CD14-positive monocyte (primary cell): Measurements from ENCODE around the gene PLSCR4. TPM values are rescaled to one million over a fixed set of nuclear protein-coding genes. Genes with fewer than 3 reads are reported as not detected.

Experiments
- DNase-seq, 3 donors: peaks; one replicate each; pipeline ENCODE4 v3.0.0-alpha.2; 2011 to 2022
- H2AFZ ChIP-seq: 2 replicates; pipeline ENCODE4 v1.6.0; 2012; ENCODE audit warnings: mild to moderate bottlenecking, low read depth, low read length, inconsistent platforms; ENCODE audit not compliant: insufficient read depth, poor library complexity, severe bottlenecking
- H3K27ac ChIP-seq, 2 donors: 1 replicate in 1 of 2; 2 replicates in 1 of 2; pipeline ENCODE4 v1.5.1; 2012 to 2013; ENCODE audit warnings: low read length in 2 of 2, control low read depth in 1 of 2, inconsistent platforms in 1 of 2, low read depth in 1 of 2, mild to moderate bottlenecking in 1 of 2
- H3K27me3 ChIP-seq, 2 donors: one replicate each; pipeline versions ENCODE4 v1.6.0 to v1.6.1; 2011 to 2013; ENCODE audit warnings: low read length in 2 of 2; ENCODE audit not compliant: control insufficient read depth in 2 of 2, insufficient read depth in 2 of 2
- H3K36me3 ChIP-seq, 2 donors: replicated peaks in 1 of 2; 1 replicate in 1 of 2; 2 replicates in 1 of 2; pipeline versions ENCODE4 v1.5.1 to v1.6.1; 2012 to 2013; ENCODE audit warnings: low read length in 2 of 2, control low read depth in 1 of 2, inconsistent platforms in 1 of 2, mild to moderate bottlenecking in 1 of 2; ENCODE audit not compliant: insufficient read depth in 2 of 2, control insufficient read depth in 1 of 2
- H3K4me1 ChIP-seq, 2 donors: 1 replicate in 1 of 2; 2 replicates in 1 of 2; pipeline versions ENCODE4 v1.5.1 to v1.6.1; 2012 to 2013; ENCODE audit warnings: low read length in 2 of 2, control low read depth in 1 of 2, inconsistent platforms in 1 of 2, mild to moderate bottlenecking in 1 of 2, moderate library complexity in 1 of 2; ENCODE audit not compliant: insufficient read depth in 2 of 2, control insufficient read depth in 1 of 2
- H3K4me2 ChIP-seq: replicated peaks from 2 replicates; pipeline ENCODE3; 2012; ENCODE audit warnings: low read length, moderate library complexity, mild to moderate bottlenecking; ENCODE audit not compliant: poor library complexity, severe bottlenecking; ENCODE audit errors: extremely low read depth
- H3K4me3 ChIP-seq, 3 experiments: fragments of 200-600 bp in 1 of 3; sonication (generic) in 1 of 3; replicated peaks in 1 of 3; 1 replicate in 2 of 3; 2 replicates in 1 of 3; pipeline ENCODE4 v1.5.1; 2011 to 2013; ENCODE audit warnings: low read length in 3 of 3, mild to moderate bottlenecking in 3 of 3, control low read depth in 2 of 3, low read depth in 2 of 3, inconsistent platforms in 1 of 3, moderate library complexity in 1 of 3
- H3K79me2 ChIP-seq: 2 replicates; pipeline ENCODE4 v1.6.0; 2012; ENCODE audit warnings: mild to moderate bottlenecking, control low read depth, inconsistent platforms, low read length, moderate library complexity; ENCODE audit not compliant: insufficient read depth
- H3K9ac ChIP-seq: 2 replicates; pipeline ENCODE4 v1.6.0; 2017; ENCODE audit warnings: low read length, mild to moderate bottlenecking; ENCODE audit not compliant: insufficient read depth, poor library complexity, severe bottlenecking
- H3K9me3 ChIP-seq, 2 donors: replicated peaks in 1 of 2; 1 replicate in 1 of 2; 2 replicates in 1 of 2; pipeline versions ENCODE4 v1.5.1 to v1.6.1; 2012 to 2013; ENCODE audit warnings: low read length in 2 of 2, control low read depth in 1 of 2; ENCODE audit not compliant: control insufficient read depth in 1 of 2, insufficient read depth in 1 of 2
- H4K20me1 ChIP-seq: 2 replicates; pipeline ENCODE4 v1.6.0; 2012; ENCODE audit warnings: mild to moderate bottlenecking, low read length, control low read depth, moderate library complexity; ENCODE audit not compliant: insufficient read depth
- H3K27ac Mint-ChIP-seq, 7 donors: one replicate each; pipeline ENCODE4 v1.8.0; 2020; ENCODE audit warnings: mild to moderate bottlenecking in 7 of 7, mixed read lengths in 7 of 7, moderate library complexity in 6 of 7, inconsistent platforms in 2 of 7
- H3K27me3 Mint-ChIP-seq, 3 donors: one replicate each; pipeline ENCODE4 v1.8.0; 2021 to 2022; ENCODE audit warnings: low read depth in 3 of 3, mild to moderate bottlenecking in 3 of 3, mixed read lengths in 3 of 3, moderate library complexity in 3 of 3, inconsistent platforms in 1 of 3
- H3K36me3 Mint-ChIP-seq, 2 donors: one replicate each; pipeline ENCODE4 v1.8.0; 2020; ENCODE audit warnings: mixed read lengths in 2 of 2, inconsistent platforms in 1 of 2, mild to moderate bottlenecking in 1 of 2
- H3K4me1 Mint-ChIP-seq: one replicate; pipeline ENCODE4 v1.8.0; 2020; ENCODE audit warnings: mild to moderate bottlenecking, mixed read lengths
- H3K4me3 Mint-ChIP-seq, 2 donors: one replicate each; pipeline ENCODE4 v1.8.0; 2020; ENCODE audit warnings: mild to moderate bottlenecking in 2 of 2, mixed read lengths in 2 of 2, moderate library complexity in 1 of 2
- H3K9me3 Mint-ChIP-seq, 7 donors: one replicate each; pipeline ENCODE4 v1.8.0; 2020 to 2022; ENCODE audit warnings: mixed read lengths in 7 of 7, mild to moderate bottlenecking in 6 of 7, moderate library complexity in 6 of 7, inconsistent platforms in 2 of 7
- CTCF ChIP-seq: fragments of 200-600 bp; IDR thresholded peaks from one replicate; pipeline ENCODE4 v1.8.0; 2022; ENCODE audit warnings: antibody characterized with exemption, mild to moderate bottlenecking
- WGBS: methylation state at CpG from one replicate; pipeline ENCODE4 v1.1.5; 2013; ENCODE audit warnings: missing lambda C conversion rate; ENCODE audit not compliant: insufficient coverage; 5-methylcytosine and 5-hydroxymethylcytosine counted together
- intact Hi-C, 2 donors: fragments of 100-400 bp; cut with micrococcal nuclease; formaldehyde crosslinking; loops; one replicate each; pipeline versions ENCODE4 v1.15.0 to v1.15.1; 2023
- polyA plus RNA-seq, 3 donors: library from polyadenylated mRNA; depleted of rRNA in 1 of 3; unstranded in 2 of 3; stranded (reverse) in 1 of 3; fragments of 300-500 nt in 2 of 3; fragments of >200 nt in 1 of 3; fragmentation: Illumina TruSeq in 2 of 3; gene quantifications; 1 replicate in 2 of 3; 2 replicates in 1 of 3; pipeline ENCODE4 v1.2.3, GENCODE V29; 2012 to 2021

PLSCR4 gene
- polyA plus RNA-seq, 3 donors: 0.05 TPM; not detected in 2

GRCh38 chr3:146223401-146224373 lies 27.2 kb downstream of the PLSCR4 start:
- intact Hi-C loops: loop anchor here in 1 of 2 donors (10.0 kb wide), 1 partner anchor 361 kb away; no protein-coding TSS in a partner anchor
- 100% methylated on average over 2 of the region's 6 CpGs for WGBS
- no peaks in the 10 kb centered on the region for H3K36me3 Mint-ChIP-seq
- no peaks in the 10 kb centered on the region for H3K27me3 ChIP-seq
- H3K9me3 ChIP-seq: peaks cover 0 to 7% of the 10 kb centered on the region in 2 donors
- H3K79me2 ChIP-seq: no peaks in the 10 kb centered on the region
- no peak for TF ChIP-seq CTCF
- no peak overlapping the region for H3K4me3 ChIP-seq
- no peaks in the 10 kb centered on the region for H3K4me1 Mint-ChIP-seq
- no peak overlapping the region for H3K4me2 ChIP-seq
- H4K20me1 ChIP-seq: no peaks in the 10 kb centered on the region
- H3K36me3 ChIP-seq: no peaks in the 10 kb centered on the region
- H3K27me3 Mint-ChIP-seq: peaks cover 0 to 3% (median 0%) of the 10 kb centered on the region in 3 donors
- no peak overlapping the region for H3K4me3 Mint-ChIP-seq
- H3K4me1 ChIP-seq: no peaks in the 10 kb centered on the region
- no peak overlapping the region for H2AFZ ChIP-seq
- peaks cover 3 to 9% (median 6%) of the 10 kb centered on the region in 7 donors for H3K9me3 Mint-ChIP-seq
- DNase-seq: no peak
- no peak overlapping the region for H3K27ac Mint-ChIP-seq
- H3K27ac ChIP-seq: no peak overlapping the region
- no peak overlapping the region for H3K9ac ChIP-seq

- no peaks in the 10 kb centered on the region for H3K36me3 Mint-ChIP-seq
- Histone ChIP-seq H3K79me2 (no peaks in the 10 kb centered on the region), H3K9me3 (peaks cover 0 to 7% of the 10 kb centered on the region in 2 donors), H3K4me2 (no peak overlapping the region), H3K36me3 (no peaks in the 10 kb centered on the region), H3K4me3 (no peak overlapping the region), H3K27ac (no peak overlapping the region), H3K27me3 (no peaks in the 10 kb centered on the region), H4K20me1 (no peaks in the 10 kb centered on the region), H3K9ac (no peak overlapping the region), H2AFZ (no peak overlapping the region), H3K4me1 (no peaks in the 10 kb centered on the region)
- DNase-seq: no peak
- no peak overlapping the region for H3K4me3 Mint-ChIP-seq
- H3K4me1 Mint-ChIP-seq: no peaks in the 10 kb centered on the region
- no peak overlapping the region for H3K27ac Mint-ChIP-seq
- peaks cover 3 to 9% (median 6%) of the 10 kb centered on the region in 7 donors for H3K9me3 Mint-ChIP-seq
- intact Hi-C loops: loop anchor here in 1 of 2 donors (10.0 kb wide), 1 partner anchor 362 kb away; no protein-coding TSS in a partner anchor
- WGBS: 94% methylated on average over 6 of the region's 9 CpGs
- no peak for TF ChIP-seq CTCF
- H3K27me3 Mint-ChIP-seq: peaks cover 0 to 3% (median 0%) of the 10 kb centered on the region in 3 donors
These were observed 28.5 kb downstream of the PLSCR4 start for GRCh38 chr3:146222204-146223046.
